H1 (cell line): ENCODE results near the gene SLC35A3. TPM values are rescaled to one million over a fixed set of nuclear protein-coding genes. Genes with fewer than 3 reads are reported as not detected.

Experiments
- CTCF ChIA-PET: fragments of 300-600 bp; sonication (Branson Sonifier 250); formaldehyde crosslinking; loops from one replicate; lab custom pipeline; 2021; ENCODE audit not compliant: partially characterized antibody; lab: Charles Lee
- POLR2A ChIA-PET: fragments of 300-600 bp; sonication (Branson Sonifier 250); formaldehyde crosslinking; loops from one replicate; lab custom pipeline; 2021; ENCODE audit warnings: inconsistent platforms; ENCODE audit not compliant: partially characterized antibody; lab: Charles Lee
- DNase-seq, 2 experiments: peaks; one replicate each; pipeline versions ENCODE4 v3.0.0 to v3.0.0-alpha.2; 2010 to 2022; ENCODE audit warnings: low spot score in 2 of 2, low read depth in 1 of 2, mixed read lengths in 1 of 2
- FAIRE-seq: peaks from 2 replicates; lab custom pipeline; 2011; peaks lifted over from hg19 to GRCh38; lab: Jason Lieb, UNC
- H2AFZ ChIP-seq: 2 replicates; pipeline ENCODE4 v1.8.1; 2012; ENCODE audit warnings: low read length, inconsistent platforms
- H2AK5ac ChIP-seq: 2 replicates; pipeline ENCODE4 v1.6.1; 2013; ENCODE audit warnings: low read depth, low read length
- H2BK120ac ChIP-seq: replicated peaks from 2 replicates; pipeline ENCODE3; 2013; ENCODE audit warnings: low read depth, low read length, inconsistent platforms
- H2BK12ac ChIP-seq: 2 replicates; pipeline ENCODE4 v1.6.1; 2013; ENCODE audit warnings: low read depth, low read length
- H2BK15ac ChIP-seq: 2 replicates; pipeline ENCODE4 v1.6.1; 2013; ENCODE audit warnings: low read length
- H2BK20ac ChIP-seq: 2 replicates; pipeline ENCODE4 v1.6.1; 2013; ENCODE audit warnings: low read length
- H2BK5ac ChIP-seq: 2 replicates; pipeline ENCODE4 v1.6.1; 2013; ENCODE audit warnings: low read depth, low read length
- H3K14ac ChIP-seq: 2 replicates; pipeline ENCODE4 v1.6.1; 2013; ENCODE audit warnings: inconsistent platforms; ENCODE audit not compliant: insufficient read length
- H3K18ac ChIP-seq: 2 replicates; pipeline ENCODE4 v1.6.1; 2013; ENCODE audit warnings: low read length; ENCODE audit errors: extremely low read depth
- H3K23ac ChIP-seq: 2 replicates; pipeline ENCODE4 v1.6.1; 2013; ENCODE audit warnings: inconsistent platforms; ENCODE audit not compliant: insufficient read length
- H3K23me2 ChIP-seq: 2 replicates; pipeline ENCODE4 v1.6.1; 2013; ENCODE audit warnings: low read depth, low read length
- H3K27ac ChIP-seq: 2 replicates; pipeline ENCODE4 v1.6.1; 2011; ENCODE audit warnings: low read depth, low read length, inconsistent platforms
- H3K27me3 ChIP-seq, 4 experiments: replicated peaks in 1 of 4; 1 replicate in 1 of 4; 2 replicates in 3 of 4; pipeline versions ENCODE4 v1.6.1 to v1.8.1; 2011 to 2013; ENCODE audit warnings: low read length in 3 of 4, mild to moderate bottlenecking in 3 of 4, inconsistent platforms in 2 of 4, mixed read lengths in 2 of 4, moderate library complexity in 1 of 4; ENCODE audit not compliant: control insufficient read depth in 3 of 4, insufficient read depth in 3 of 4; ENCODE audit errors: extremely low read depth in 1 of 4
- H3K36me3 ChIP-seq, 4 experiments: 2 replicates each; pipeline versions ENCODE4 v1.6.1 to v1.8.1; 2011 to 2013; ENCODE audit warnings: mild to moderate bottlenecking in 4 of 4, low read length in 3 of 4, moderate library complexity in 2 of 4, control low read depth in 1 of 4, inconsistent platforms in 1 of 4; ENCODE audit not compliant: insufficient read depth in 4 of 4, control insufficient read depth in 2 of 4
- H3K4ac ChIP-seq: replicated peaks from 2 replicates; pipeline ENCODE3; 2013; ENCODE audit warnings: low read length, low read depth, mixed read lengths, inconsistent platforms; ENCODE audit not compliant: insufficient read length
- H3K4me1 ChIP-seq, 4 experiments: replicated peaks in 1 of 4; 1 replicate in 1 of 4; 2 replicates in 3 of 4; pipeline versions ENCODE4 v1.6.1 to v1.8.1; 2011 to 2013; ENCODE audit warnings: low read length in 3 of 4, inconsistent platforms in 2 of 4, mixed read lengths in 1 of 4; ENCODE audit not compliant: insufficient read depth in 4 of 4, control insufficient read depth in 3 of 4
- H3K4me2 ChIP-seq, 2 experiments: 2 replicates each; pipeline versions ENCODE4 v1.6.1 to v1.8.1; 2011 to 2013; ENCODE audit warnings: low read depth in 2 of 2, low read length in 2 of 2, control low read depth in 1 of 2, inconsistent platforms in 1 of 2, mild to moderate bottlenecking in 1 of 2; ENCODE audit not compliant: insufficient read depth in 1 of 2
- H3K4me3 ChIP-seq, 4 experiments: fragments of 200-600, 300-600 bp in 1 of 4; sonication (generic), shearing (Covaris generic), sonication (Bioruptor Twin) in 1 of 4; 2 replicates each; pipeline versions ENCODE4 v1.5.1 to v1.8.1; 2011 to 2016; ENCODE audit warnings: low read length in 4 of 4, low read depth in 3 of 4, control low read depth in 2 of 4, inconsistent platforms in 2 of 4, mild to moderate bottlenecking in 2 of 4, mixed read lengths in 1 of 4, moderate library complexity in 1 of 4; ENCODE audit not compliant: insufficient read depth in 2 of 4; ENCODE audit errors: extremely low read depth in 1 of 4
- H3K56ac ChIP-seq: replicated peaks from 2 replicates; pipeline ENCODE3; 2013; ENCODE audit warnings: low read depth, mild to moderate bottlenecking, mixed read lengths, low read length, inconsistent platforms; ENCODE audit not compliant: insufficient read length
- H3K79me1 ChIP-seq: 2 replicates; pipeline ENCODE4 v1.6.1; 2013; ENCODE audit warnings: low read depth, low read length, control low read depth
- H3K79me2 ChIP-seq, 2 experiments: 2 replicates each; pipeline versions ENCODE4 v1.6.1 to v1.8.1; 2012 to 2013; ENCODE audit warnings: low read length in 2 of 2, mild to moderate bottlenecking in 2 of 2, inconsistent platforms in 1 of 2; ENCODE audit not compliant: insufficient read depth in 2 of 2, control insufficient read depth in 1 of 2
- H3K9ac ChIP-seq, 4 experiments: replicated peaks in 1 of 4; 1 replicate in 1 of 4; 2 replicates in 3 of 4; pipeline versions ENCODE4 v1.6.1 to v1.8.1; 2011 to 2013; ENCODE audit warnings: low read depth in 3 of 4, low read length in 3 of 4, control low read depth in 2 of 4, mild to moderate bottlenecking in 2 of 4, moderate library complexity in 2 of 4, inconsistent platforms in 1 of 4; ENCODE audit errors: extremely low read depth in 1 of 4
- H3K9me3 ChIP-seq, 2 experiments: 2 replicates each; pipeline versions ENCODE4 v1.6.1 to v1.8.1; 2012 to 2013; ENCODE audit warnings: mild to moderate bottlenecking in 2 of 2, moderate library complexity in 2 of 2, control low read depth in 1 of 2, inconsistent platforms in 1 of 2, low read depth in 1 of 2, low read length in 1 of 2, mixed read lengths in 1 of 2; ENCODE audit not compliant: insufficient read depth in 2 of 2
- H4K20me1 ChIP-seq, 2 experiments: replicated peaks in 1 of 2; 2 replicates each; pipeline versions ENCODE3 to v1.8.1; 2011 to 2013; ENCODE audit warnings: inconsistent platforms in 2 of 2, low read length in 2 of 2, mild to moderate bottlenecking in 1 of 2; ENCODE audit not compliant: insufficient read depth in 2 of 2, control insufficient read depth in 1 of 2
- H4K5ac ChIP-seq: 2 replicates; pipeline ENCODE4 v1.6.1; 2013; ENCODE audit warnings: low read length, low read depth, mixed read lengths, inconsistent platforms; ENCODE audit not compliant: insufficient read length
- H4K8ac ChIP-seq: 2 replicates; pipeline ENCODE4 v1.8.0; 2013; ENCODE audit warnings: mild to moderate bottlenecking, moderate library complexity, low read length, inconsistent platforms; ENCODE audit not compliant: insufficient read depth; ENCODE audit errors: extremely low read depth
- H4K91ac ChIP-seq: replicated peaks from 2 replicates; pipeline ENCODE3; 2013; ENCODE audit warnings: low read length, mixed read lengths, inconsistent platforms; ENCODE audit not compliant: insufficient read length
- ATF3 ChIP-seq: IDR thresholded peaks from 2 replicates; pipeline ENCODE4 v1.6.1; 2011; ENCODE audit warnings: low read depth, mild to moderate bottlenecking, low read length; ENCODE audit not compliant: insufficient read depth
- BACH1 ChIP-seq: IDR thresholded peaks from 2 replicates; pipeline ENCODE4 v1.6.1; 2012; ENCODE audit warnings: low read length, improper control_type of control experiment
- HDAC6 ChIP-seq: IDR thresholded peaks from one replicate; pipeline ENCODE4 v1.7.1; 2012; ENCODE audit warnings: low read depth, mild to moderate bottlenecking, inconsistent platforms, low read length, moderate library complexity
- MAX ChIP-seq: IDR thresholded peaks from 2 replicates; pipeline ENCODE4 v1.6.1; 2012; ENCODE audit warnings: inconsistent platforms
- TAF7 ChIP-seq: optimal IDR thresholded peaks from 2 replicates; pipeline ENCODE3; 2011; ENCODE audit warnings: low read depth, mild to moderate bottlenecking, inconsistent platforms, low read length, moderate library complexity, borderline replicate concordance
- USF2 ChIP-seq: IDR thresholded peaks from 2 replicates; pipeline ENCODE4 v1.6.1; 2011; ENCODE audit warnings: low read length, improper control_type of control experiment
- WGBS, 2 experiments: shearing (Covaris generic) in 1 of 2; methylation state at CpG; one replicate each; pipeline versions ENCODE4 v1.1.6 to v1.1.7; 2013 to 2015; ENCODE audit warnings: low lambda C conversion rate in 2 of 2, mixed read lengths in 2 of 2, inconsistent platforms in 1 of 2, low coverage in 1 of 2, missing lambda C conversion rate in 1 of 2; ENCODE audit not compliant: insufficient replicate concordance in 2 of 2, insufficient coverage in 1 of 2, insufficient read length in 1 of 2; ENCODE audit errors: extremely low coverage in 1 of 2, missing lambda C conversion rate in 1 of 2; 5-methylcytosine and 5-hydroxymethylcytosine counted together
- polyA plus RNA-seq, 7 experiments: library from polyadenylated mRNA; depleted of rRNA in 3 of 7; stranded (reverse) in 5 of 7; unstranded in 2 of 7; fragments of >200 nt in 5 of 7; fragments of 200-250 nt in 2 of 7; gene quantifications; 1 replicate in 5 of 7; 2 replicates in 1 of 7; 4 replicates in 1 of 7; pipeline versions ENCODE4 v1.2.1 to v1.2.3, GENCODE V29; 2011 to 2013; ENCODE audit warnings: missing spikeins in 2 of 7, mixed read lengths in 2 of 7
- total RNA-seq: library from RNA; stranded (reverse); fragmentation: NEBNext Ultra II Directional; extraction: Animal tissue kit (Norgen Biotek cat#: 25700); gene quantifications from 2 replicates; pipeline ENCODE4 v1.2.1, GENCODE V29; 2021

SLC35A3 gene
- total and polyA plus RNA-seq, 2 of the 8 experiments (the other 6 are each of a cell fraction or from before 2014, with no cell fraction given), result 3.0 to 13.8 TPM

GRCh38 chr1:99952522-99952921 is 17.3 kb upstream of the SLC35A3 start:
- no peak overlapping the region for H2AFZ ChIP-seq
- H3K4me3 ChIP-seq, result no peak overlapping the region
- no peak overlapping the region for H3K4me2 ChIP-seq
- H2BK15ac ChIP-seq, result no peak overlapping the region
- no peak overlapping the region for H3K9ac ChIP-seq
- no peaks in the 10 kb centered on the region for H3K4me1 ChIP-seq
- H4K5ac ChIP-seq, result no peak overlapping the region
- DNase-seq, result no peak
- 88% methylated on average over 1 of the region's 1 CpG; no CpG with 5 or more reads in 1 of the 2 experiments for whole genome bisulfite sequencing, 2 experiments
- H4K20me1 ChIP-seq, result no peaks in the 10 kb centered on the region
- no peaks in the 10 kb centered on the region for H3K79me2 ChIP-seq
- no peaks in the 10 kb centered on the region for H3K79me1 ChIP-seq
- no peaks in the 10 kb centered on the region for H3K27me3 ChIP-seq
- no peak overlapping the region for H2BK12ac ChIP-seq
- no peaks in the 10 kb centered on the region for H3K23me2 ChIP-seq
- H2BK5ac ChIP-seq, result no peak overlapping the region
- H3K36me3 ChIP-seq, result no peaks in the 10 kb centered on the region; a peak in 1 of 8 replicates
- no peak overlapping the region for H2BK20ac ChIP-seq
- no peak overlapping the region for H4K91ac ChIP-seq
- no peak overlapping the region for H3K14ac ChIP-seq
- no peak overlapping the region for H4K8ac ChIP-seq
- FAIRE-seq, result no peak
- POLR2A ChIA-PET, result no interaction called here
- H3K18ac ChIP-seq, result no peak overlapping the region
- no peak overlapping the region for H2BK120ac ChIP-seq
- H3K27ac ChIP-seq, result no peak overlapping the region
- H2AK5ac ChIP-seq, result no peak overlapping the region
- no peaks in the 10 kb centered on the region for H3K9me3 ChIP-seq
- no peak overlapping the region for H3K56ac ChIP-seq
- H3K23ac ChIP-seq, result no peak overlapping the region
- TF ChIP-seq HDAC6, result no peak
- no peak for TF ChIP-seq USF2
- no peak for TF ChIP-seq MAX
- TF ChIP-seq BACH1, result no peak
- TF ChIP-seq ATF3, result no peak
- no peak for TF ChIP-seq TAF7
- H3K4ac ChIP-seq, result no peak overlapping the region
- CTCF ChIA-PET, result no interaction called here
